HepG2 (cell line): ENCODE results near the gene TRPV4. TPM values are rescaled to one million over a fixed set of nuclear protein-coding genes. Genes with fewer than 3 reads are reported as not detected.

Source experiments
- AHR ChIP-seq: IDR thresholded peaks from 2 replicates; pipeline ENCODE4 v1.6.1; 2018; ENCODE audit warnings: missing genetic modification reagents, missing compliant biosample characterization
- CBX1 ChIP-seq: IDR thresholded peaks from one replicate; pipeline ENCODE4 v1.6.1; 2016; ENCODE audit warnings: antibody characterized with exemption, low read depth
- HNRNPLL ChIP-seq: fragments of 200-400 bp; formaldehyde crosslinking; IDR thresholded peaks from 2 replicates; pipeline ENCODE4 v1.6.1; 2017; ENCODE audit warnings: mild to moderate bottlenecking, low read depth, low read length; ENCODE audit not compliant: poor library complexity, severe bottlenecking
- KDM5B ChIP-seq: sonication (generic); formaldehyde crosslinking; IDR thresholded peaks from 2 replicates; pipeline ENCODE4 v1.4.0; 2020; ENCODE audit warnings: missing genetic modification reagents, mild to moderate bottlenecking, borderline replicate concordance
- MZF1 ChIP-seq: sonication (generic); formaldehyde crosslinking; IDR thresholded peaks from 2 replicates; pipeline ENCODE4 v1.8.1; 2023; ENCODE audit warnings: mild to moderate bottlenecking, missing genetic modification reagents, borderline replicate concordance
- PAX8 ChIP-seq: sonication (generic); formaldehyde crosslinking; IDR thresholded peaks from 2 replicates; pipeline ENCODE4 v1.8.0; 2022; ENCODE audit warnings: mild to moderate bottlenecking, missing genetic modification reagents, borderline replicate concordance
- RARG ChIP-seq: sonication (generic); formaldehyde crosslinking; IDR thresholded peaks from 2 replicates; pipeline ENCODE4 v1.4.0; 2020; ENCODE audit warnings: low read depth, mild to moderate bottlenecking, missing genetic modification reagents
- SMC3 ChIP-seq: IDR thresholded peaks from 2 replicates; pipeline ENCODE4 v1.6.1; 2011; ENCODE audit warnings: low read length, improper control_type of control experiment
- SNAPC2 ChIP-seq: sonication (generic); formaldehyde crosslinking; IDR thresholded peaks from 2 replicates; pipeline ENCODE4 v1.8.1; 2022; ENCODE audit warnings: mild to moderate bottlenecking, missing genetic modification reagents
- TARDBP ChIP-seq: sonication (generic); formaldehyde crosslinking; IDR thresholded peaks from 2 replicates; pipeline ENCODE4 v1.8.0; 2022; ENCODE audit warnings: mild to moderate bottlenecking, missing genetic modification reagents
- TOPORS ChIP-seq: sonication (generic); formaldehyde crosslinking; IDR thresholded peaks from 2 replicates; pipeline ENCODE4 v1.8.0; 2023; ENCODE audit warnings: mild to moderate bottlenecking, missing genetic modification reagents
- TSC22D2 ChIP-seq: sonication (generic); formaldehyde crosslinking; IDR thresholded peaks from 2 replicates; pipeline ENCODE4 v1.5.1; 2020; ENCODE audit warnings: missing genetic modification reagents, mild to moderate bottlenecking, borderline replicate concordance
- YEATS2 ChIP-seq: sonication (generic); formaldehyde crosslinking; IDR thresholded peaks from 2 replicates; pipeline ENCODE4 v1.4.0; 2020; ENCODE audit warnings: missing genetic modification reagents, borderline replicate concordance
- ZNF225 ChIP-seq: sonication (generic); formaldehyde crosslinking; IDR thresholded peaks from 2 replicates; pipeline ENCODE4 v1.4.0; 2020; ENCODE audit warnings: mild to moderate bottlenecking, missing genetic modification reagents
- ZNF350 ChIP-seq: sonication (generic); formaldehyde crosslinking; IDR thresholded peaks from 2 replicates; pipeline ENCODE4 v1.4.0; 2020; ENCODE audit warnings: mild to moderate bottlenecking, low read depth, missing genetic modification reagents, borderline replicate concordance
- ZNF501 ChIP-seq: sonication (generic); formaldehyde crosslinking; IDR thresholded peaks from 2 replicates; pipeline ENCODE4 v1.5.1; 2020; ENCODE audit warnings: mild to moderate bottlenecking, moderate library complexity, missing genetic modification reagents
- ZNF546 ChIP-seq: sonication (generic); formaldehyde crosslinking; conservative IDR thresholded peaks from 2 replicates; pipeline ENCODE4 v1.8.1; 2023; ENCODE audit warnings: mild to moderate bottlenecking, missing genetic modification reagents
- ZNF792 ChIP-seq: IDR thresholded peaks from 2 replicates; pipeline ENCODE4 v1.6.1; 2016
- ZSCAN29 ChIP-seq: sonication (generic); formaldehyde crosslinking; conservative IDR thresholded peaks from 2 replicates; pipeline ENCODE4 v1.4.0; 2020; ENCODE audit warnings: mild to moderate bottlenecking, missing genetic modification reagents
- polyA plus RNA-seq, 8 experiments: library from polyadenylated mRNA; depleted of rRNA in 3 of 8; stranded (reverse) in 7 of 8; unstranded in 1 of 8; fragments of >200 nt; fragmentation: Illumina TruSeq in 4 of 8; extraction: Trizol in 4 of 8; gene quantifications; 2 replicates each; pipeline versions ENCODE4 v1.2.1 to v1.2.3, GENCODE V29; 2011 to 2016; ENCODE audit warnings: low read depth in 4 of 8, missing spikeins in 1 of 8, mixed read lengths in 1 of 8; ENCODE audit not compliant: insufficient read depth in 1 of 8
- total RNA-seq, 5 experiments: library from RNA; depleted of rRNA; stranded (reverse); fragments of >200 nt; fragmentation: Illumina TruSeq; extraction: Trizol; gene quantifications; 2 replicates each; pipeline ENCODE4 v1.2.3, GENCODE V29; 2016; ENCODE audit warnings: low read depth in 1 of 5
- TF ChIP-seq, protein P1 (sequence below), 2 experiments: sonication (generic) in 1 of 2; formaldehyde crosslinking in 1 of 2; IDR thresholded peaks; 2 replicates each; pipeline versions ENCODE4 v1.4.0 to v1.6.1; 2018 to 2020; ENCODE audit warnings: missing genetic modification reagents in 2 of 2, borderline replicate concordance in 1 of 2, low read depth in 1 of 2, mild to moderate bottlenecking in 1 of 2, missing biosample characterization in 1 of 2
- TF ChIP-seq, protein P2 (sequence below): sonication (generic); formaldehyde crosslinking; IDR thresholded peaks from 2 replicates; pipeline ENCODE4 v1.4.0; 2020; ENCODE audit warnings: missing genetic modification reagents, borderline replicate concordance
- TF ChIP-seq, protein P3 (sequence below): sonication (generic); formaldehyde crosslinking; IDR thresholded peaks from 2 replicates; pipeline ENCODE4 v1.8.1; 2022; ENCODE audit warnings: low read depth, mild to moderate bottlenecking, missing genetic modification reagents

The TRPV4 gene
- total and polyA plus RNA-seq, 2 of the 13 experiments (the other 11 are each of a cell fraction or from before 2014, with no cell fraction given), result 0.66 to 4.7 TPM

DNA sequence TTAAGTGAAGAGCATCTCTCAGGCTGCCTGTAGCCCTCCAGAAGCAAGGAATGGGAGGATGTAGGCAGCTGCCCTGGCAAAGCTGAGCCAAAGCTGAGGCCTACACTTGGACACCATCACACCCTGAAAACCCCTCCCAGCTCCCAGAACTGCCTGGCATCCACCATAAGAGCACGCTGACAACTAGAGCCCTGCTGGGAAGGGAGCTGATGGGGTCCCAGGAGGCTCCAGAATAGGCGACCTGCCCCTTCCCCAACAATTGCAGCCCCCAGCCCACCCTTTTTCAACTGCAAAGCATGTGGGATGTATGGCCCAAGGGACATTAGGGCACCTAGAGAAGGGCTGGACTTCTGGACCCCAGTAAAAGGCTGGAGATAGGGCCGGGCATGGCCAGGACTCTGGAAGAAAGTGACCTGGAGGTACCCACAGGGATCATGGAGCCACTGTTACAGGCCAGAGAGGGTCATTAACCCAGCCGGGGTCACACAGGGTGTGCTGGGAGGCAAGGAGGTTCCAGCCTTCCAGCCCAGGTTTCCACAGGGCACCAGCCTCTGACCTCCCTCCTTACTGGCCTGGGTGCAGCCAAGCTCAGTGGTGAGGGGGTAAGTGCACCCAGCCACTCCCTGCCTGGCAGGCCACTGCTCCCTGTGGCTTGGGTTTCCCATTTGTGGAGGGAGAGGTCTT lies 91.8 kb downstream of the TRPV4 start (continued):
- TF ChIP-seq TSC22D2 (CRISPR knock-in tag) (no peak), PAX8 (CRISPR knock-in tag) (0 out of 2 replicates have a peak, but pooled peaks have one; percentile 30), CBX1 (peak; percentile 41), HNRNPLL (peak; percentile 9), KDM5B (CRISPR knock-in tag) (no peak; the same call in 1 of the 2 replicates), SNAPC2 (CRISPR knock-in tag) (no peak), RARG (CRISPR knock-in tag) (no peak), ZNF546 (CRISPR knock-in tag) (0 out of 2 replicates have a peak, but pooled peaks have one; percentile 4), AHR (no peak), ZNF501 (no peak), TOPORS (CRISPR knock-in tag) (0 out of 2 replicates have a peak, but pooled peaks have one; percentile 22), TARDBP (CRISPR knock-in tag) (no peak), ZNF350 (CRISPR knock-in tag) (no peak; the same call in 1 of the 2 replicates), SMC3 (no peak), YEATS2 (CRISPR knock-in tag) (no peak), ZNF225 (CRISPR knock-in tag) (no peak), ZSCAN29 (peak; percentile 24; the same call in 1 of the 2 replicates), ZNF792 (CRISPR knock-in tag) (no peak), MZF1 (CRISPR knock-in tag) (0 out of 2 replicates have a peak, but pooled peaks have one; percentile 43)
- TF ChIP-seq, protein P1, sequence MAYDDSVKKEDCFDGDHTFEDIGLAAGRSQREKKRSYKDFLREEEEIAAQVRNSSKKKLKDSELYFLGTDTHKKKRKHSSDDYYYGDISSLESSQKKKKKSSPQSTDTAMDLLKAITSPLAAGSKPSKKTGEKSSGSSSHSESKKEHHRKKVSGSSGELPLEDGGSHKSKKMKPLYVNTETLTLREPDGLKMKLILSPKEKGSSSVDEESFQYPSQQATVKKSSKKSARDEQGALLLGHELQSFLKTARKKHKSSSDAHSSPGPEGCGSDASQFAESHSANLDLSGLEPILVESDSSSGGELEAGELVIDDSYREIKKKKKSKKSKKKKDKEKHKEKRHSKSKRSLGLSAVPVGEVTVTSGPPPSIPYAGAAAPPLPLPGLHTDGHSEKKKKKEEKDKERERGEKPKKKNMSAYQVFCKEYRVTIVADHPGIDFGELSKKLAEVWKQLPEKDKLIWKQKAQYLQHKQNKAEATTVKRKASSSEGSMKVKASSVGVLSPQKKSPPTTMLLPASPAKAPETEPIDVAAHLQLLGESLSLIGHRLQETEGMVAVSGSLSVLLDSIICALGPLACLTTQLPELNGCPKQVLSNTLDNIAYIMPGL (CRISPR knock-in tag; IDR thresholded peaks at IDR 0.05; ENCODE audit: borderline replicate concordance in 1 of 2, low read depth in 1 of 2), result peak in 1 of 2 experiments; percentile 27; a peak in 1 of 4 replicates
- TF ChIP-seq, protein P2, sequence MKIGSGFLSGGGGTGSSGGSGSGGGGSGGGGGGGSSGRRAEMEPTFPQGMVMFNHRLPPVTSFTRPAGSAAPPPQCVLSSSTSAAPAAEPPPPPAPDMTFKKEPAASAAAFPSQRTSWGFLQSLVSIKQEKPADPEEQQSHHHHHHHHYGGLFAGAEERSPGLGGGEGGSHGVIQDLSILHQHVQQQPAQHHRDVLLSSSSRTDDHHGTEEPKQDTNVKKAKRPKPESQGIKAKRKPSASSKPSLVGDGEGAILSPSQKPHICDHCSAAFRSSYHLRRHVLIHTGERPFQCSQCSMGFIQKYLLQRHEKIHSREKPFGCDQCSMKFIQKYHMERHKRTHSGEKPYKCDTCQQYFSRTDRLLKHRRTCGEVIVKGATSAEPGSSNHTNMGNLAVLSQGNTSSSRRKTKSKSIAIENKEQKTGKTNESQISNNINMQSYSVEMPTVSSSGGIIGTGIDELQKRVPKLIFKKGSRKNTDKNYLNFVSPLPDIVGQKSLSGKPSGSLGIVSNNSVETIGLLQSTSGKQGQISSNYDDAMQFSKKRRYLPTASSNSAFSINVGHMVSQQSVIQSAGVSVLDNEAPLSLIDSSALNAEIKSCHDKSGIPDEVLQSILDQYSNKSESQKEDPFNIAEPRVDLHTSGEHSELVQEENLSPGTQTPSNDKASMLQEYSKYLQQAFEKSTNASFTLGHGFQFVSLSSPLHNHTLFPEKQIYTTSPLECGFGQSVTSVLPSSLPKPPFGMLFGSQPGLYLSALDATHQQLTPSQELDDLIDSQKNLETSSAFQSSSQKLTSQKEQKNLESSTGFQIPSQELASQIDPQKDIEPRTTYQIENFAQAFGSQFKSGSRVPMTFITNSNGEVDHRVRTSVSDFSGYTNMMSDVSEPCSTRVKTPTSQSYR (CRISPR knock-in tag), result no peak
- TF ChIP-seq, protein P3, sequence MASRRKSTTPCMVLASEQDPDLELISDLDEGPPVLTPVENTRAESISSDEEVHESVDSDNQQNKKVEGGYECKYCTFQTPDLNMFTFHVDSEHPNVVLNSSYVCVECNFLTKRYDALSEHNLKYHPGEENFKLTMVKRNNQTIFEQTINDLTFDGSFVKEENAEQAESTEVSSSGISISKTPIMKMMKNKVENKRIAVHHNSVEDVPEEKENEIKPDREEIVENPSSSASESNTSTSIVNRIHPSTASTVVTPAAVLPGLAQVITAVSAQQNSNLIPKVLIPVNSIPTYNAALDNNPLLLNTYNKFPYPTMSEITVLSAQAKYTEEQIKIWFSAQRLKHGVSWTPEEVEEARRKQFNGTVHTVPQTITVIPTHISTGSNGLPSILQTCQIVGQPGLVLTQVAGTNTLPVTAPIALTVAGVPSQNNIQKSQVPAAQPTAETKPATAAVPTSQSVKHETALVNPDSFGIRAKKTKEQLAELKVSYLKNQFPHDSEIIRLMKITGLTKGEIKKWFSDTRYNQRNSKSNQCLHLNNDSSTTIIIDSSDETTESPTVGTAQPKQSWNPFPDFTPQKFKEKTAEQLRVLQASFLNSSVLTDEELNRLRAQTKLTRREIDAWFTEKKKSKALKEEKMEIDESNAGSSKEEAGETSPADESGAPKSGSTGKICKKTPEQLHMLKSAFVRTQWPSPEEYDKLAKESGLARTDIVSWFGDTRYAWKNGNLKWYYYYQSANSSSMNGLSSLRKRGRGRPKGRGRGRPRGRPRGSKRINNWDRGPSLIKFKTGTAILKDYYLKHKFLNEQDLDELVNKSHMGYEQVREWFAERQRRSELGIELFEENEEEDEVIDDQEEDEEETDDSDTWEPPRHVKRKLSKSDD, result no peak
